ENCODE results near the gene ISY1. TPM values are rescaled to one million over a fixed set of nuclear protein-coding genes. Genes with fewer than 3 reads are reported as not detected.

Gene ISY1
- 19.1 and 19.8 TPM in 2 replicates for polyA plus RNA-seq (2013)

DNA sequence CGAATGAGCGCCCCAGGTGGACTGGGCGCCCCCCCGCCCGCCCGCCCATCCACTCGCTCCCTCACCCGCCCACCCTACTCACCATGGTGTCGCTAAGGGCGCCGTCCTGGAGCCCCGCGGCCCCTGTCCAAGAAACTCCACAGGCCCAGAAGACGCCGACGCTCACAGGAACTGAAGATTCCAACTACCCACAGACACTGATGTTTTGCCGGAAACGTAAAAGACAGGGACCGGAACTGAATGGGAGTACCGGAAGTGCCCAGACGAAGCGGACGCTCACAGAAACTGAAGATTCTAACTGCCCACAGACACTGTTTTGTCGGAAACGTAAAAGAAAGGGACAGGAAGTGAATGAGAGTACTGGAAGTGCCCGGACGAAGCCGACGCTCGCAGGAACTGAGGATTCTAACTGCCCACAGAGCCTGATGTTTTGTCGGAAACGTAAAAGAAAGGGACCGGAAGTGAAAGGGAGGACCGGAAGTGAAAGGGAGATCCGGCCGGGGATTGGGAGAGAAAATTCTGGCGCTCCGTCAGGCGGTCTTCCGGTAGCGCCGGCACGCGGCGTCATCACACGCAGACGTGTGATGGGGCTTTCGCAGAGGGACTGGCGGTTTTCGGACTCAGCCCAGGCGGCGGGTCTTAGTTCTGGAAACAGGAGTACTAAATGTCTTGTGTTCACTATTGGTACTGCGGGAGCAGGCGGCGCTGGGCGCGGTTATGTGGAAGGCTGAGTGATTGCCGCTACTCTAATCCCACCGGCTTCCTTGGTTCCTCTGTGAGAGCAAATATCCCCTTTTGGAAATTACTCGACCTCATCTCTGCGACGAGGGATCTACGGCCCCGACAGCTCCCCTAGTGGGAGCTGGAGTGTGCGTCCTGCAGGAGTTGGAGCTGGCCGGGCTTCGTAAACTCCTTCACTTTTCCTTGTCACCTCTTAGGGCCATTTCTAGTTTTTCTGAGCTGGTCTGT is at the start of gene ISY1:
TSS of gene ISY1 (minus strand) at position 173 of the 969 bp plus-strand sequence. CDS start at position 85, 88 bp downstream.
- Histone ChIP-seq H3K4ac (ENCODE audit: low read depth, low read length) (peak within 1 kb of the TSS; percentile 13), H4K91ac (ENCODE audit: low read depth, low read length) (peak within 1 kb of the TSS; percentile 78), H4K12ac (ENCODE audit: low read depth, low read length) (peak within 1 kb of the TSS; percentile 82), H4K8ac (ENCODE audit: low read depth, low read length) (peak within 1 kb of the TSS; percentile 97), H3K4me2 (ENCODE audit: low read length) (peak within 1 kb of the TSS; percentile 76), H3K18ac (ENCODE audit: low read length) (no peak within 1 kb of the TSS), H2AFZ (ENCODE audit: insufficient read depth, low read length, poor library complexity) (peak within 1 kb of the TSS; percentile 87), H3K9ac (ENCODE audit: low read length) (peak within 1 kb of the TSS; percentile 94), H3K36me3 (ENCODE audit: control insufficient read depth in 1 of 2, insufficient read depth in 2 of 2, low read length in 2 of 2) (peaks cover 16 to 17% of the 10 kb centered on the region in 2 experiments), H3K4me1 (ENCODE audit: control insufficient read depth in 1 of 2, insufficient read depth in 2 of 2, low read length in 2 of 2) (peaks cover 5% of the 10 kb centered on the region in 2 experiments), H3K27ac (ENCODE audit: low read depth, low read length) (peak within 1 kb of the TSS; percentile 96), H3K4me3 (ENCODE audit: low read depth, low read length) (peak within 1 kb of the TSS; percentile 81), H3K27me3 (ENCODE audit: insufficient read depth, low read length) (no peaks in the 10 kb centered on the region), H2BK12ac (ENCODE audit: low read length) (no peak within 1 kb of the TSS), H3K23ac (ENCODE audit: low read length) (no peak within 1 kb of the TSS), H2AK5ac (ENCODE audit: low read length) (peak within 1 kb of the TSS; percentile 18), H2BK120ac (ENCODE audit: insufficient read depth, low read length, poor library complexity) (peak within 1 kb of the TSS; percentile 73), H3K14ac (ENCODE audit: low read length) (peak within 1 kb of the TSS; percentile 79), H3K9me3 (ENCODE audit: insufficient read depth, low read depth, low read length) (no peaks in the 10 kb centered on the region), H2BK5ac (ENCODE audit: low read depth, low read length, poor library complexity) (peak within 1 kb of the TSS; percentile 75), H3K79me2 (ENCODE audit: control insufficient read depth, insufficient read depth, low read length, poor library complexity) (peaks cover 2% of the 10 kb centered on the region), H3K79me1 (ENCODE audit: low read length) (peaks cover 5% of the 10 kb centered on the region)
- DNase-seq = peak; percentile 90 to 95
- WGBS (ENCODE audit: extremely low coverage, insufficient coverage, insufficient read length) = no CpG with 5 or more reads among the region's 67 CpGs

DNA sequence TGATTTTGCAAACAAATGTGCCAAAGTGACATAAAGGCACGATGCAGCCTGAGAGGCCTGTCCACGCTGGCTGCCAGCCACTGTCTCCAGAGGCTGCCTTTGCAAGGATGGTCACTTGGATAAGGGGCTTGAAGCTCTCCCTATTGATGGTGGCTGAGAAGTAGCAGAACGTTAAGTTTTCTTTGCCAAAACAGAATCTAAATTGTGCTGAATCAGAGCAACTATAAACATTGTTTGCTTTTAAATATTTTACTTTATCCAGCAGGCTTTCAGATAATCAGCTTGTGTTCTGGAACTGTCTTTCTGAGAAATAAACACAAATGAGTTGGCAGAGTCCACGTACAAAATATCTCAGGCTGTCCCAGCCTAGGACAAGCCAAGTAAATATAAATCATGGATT is 46.6 kb upstream of the ISY1 start:
- Histone ChIP-seq H3K9ac (ENCODE audit: low read length) (no peak overlapping the region), H4K8ac (ENCODE audit: low read depth, low read length) (no peak overlapping the region), H2BK12ac (ENCODE audit: low read length) (no peak overlapping the region), H3K27me3 (ENCODE audit: insufficient read depth, low read length) (no peaks in the 10 kb centered on the region), H3K23ac (ENCODE audit: low read length) (no peak overlapping the region), H2BK120ac (ENCODE audit: insufficient read depth, low read length, poor library complexity) (no peak overlapping the region), H3K9me3 (ENCODE audit: insufficient read depth, low read depth, low read length) (peaks cover 2% of the 10 kb centered on the region), H3K18ac (ENCODE audit: low read length) (no peak overlapping the region), H2AFZ (ENCODE audit: insufficient read depth, low read length, poor library complexity) (no peak overlapping the region), H2AK5ac (ENCODE audit: low read length) (no peak overlapping the region), H2BK5ac (ENCODE audit: low read depth, low read length, poor library complexity) (no peak overlapping the region), H3K79me2 (ENCODE audit: control insufficient read depth, insufficient read depth, low read length, poor library complexity) (no peaks in the 10 kb centered on the region), H3K36me3 (ENCODE audit: control insufficient read depth in 1 of 2, insufficient read depth in 2 of 2, low read length in 2 of 2) (no peaks in the 10 kb centered on the region), H3K4me1 (ENCODE audit: control insufficient read depth in 1 of 2, insufficient read depth in 2 of 2, low read length in 2 of 2) (no peaks in the 10 kb centered on the region), H3K27ac (ENCODE audit: low read depth, low read length) (no peak overlapping the region), H3K79me1 (ENCODE audit: low read length) (no peaks in the 10 kb centered on the region), H4K12ac (ENCODE audit: low read depth, low read length) (no peak overlapping the region), H3K14ac (ENCODE audit: low read length) (no peak overlapping the region), H3K4me2 (ENCODE audit: low read length) (no peak overlapping the region), H3K4me3 (ENCODE audit: low read depth, low read length) (no peak overlapping the region), H4K91ac (ENCODE audit: low read depth, low read length) (no peak overlapping the region), H3K4ac (ENCODE audit: low read depth, low read length) (no peak overlapping the region)
- no CpG with 5 or more reads among the region's 4 CpGs for WGBS (ENCODE audit: extremely low coverage, insufficient coverage, insufficient read length)
- DNase-seq = no peak

GRCh38 chr3:129205109-129205832 is 44.4 kb upstream of the ISY1 start:
- no peak overlapping the region for H4K8ac ChIP-seq (ENCODE audit: low read depth, low read length)
- peaks cover 2% of the 10 kb centered on the region for H3K9me3 ChIP-seq (ENCODE audit: insufficient read depth, low read depth, low read length)
- H3K9ac ChIP-seq (ENCODE audit: low read length) = no peak overlapping the region
- DNase-seq = no peak
- H3K79me2 ChIP-seq (ENCODE audit: control insufficient read depth, insufficient read depth, low read length, poor library complexity) = no peaks in the 10 kb centered on the region
- H3K36me3 ChIP-seq (ENCODE audit: control insufficient read depth in 1 of 2, insufficient read depth in 2 of 2, low read length in 2 of 2) = no peaks in the 10 kb centered on the region
- no peak overlapping the region for H3K4me3 ChIP-seq (ENCODE audit: low read depth, low read length)
- H4K91ac ChIP-seq (ENCODE audit: low read depth, low read length) = no peak overlapping the region
- H2AFZ ChIP-seq (ENCODE audit: insufficient read depth, low read length, poor library complexity) = no peak overlapping the region
- no peak overlapping the region for H2BK5ac ChIP-seq (ENCODE audit: low read depth, low read length, poor library complexity)
- H2BK12ac ChIP-seq (ENCODE audit: low read length) = no peak overlapping the region
- H3K4me2 ChIP-seq (ENCODE audit: low read length) = no peak overlapping the region
- no peaks in the 10 kb centered on the region for H3K4me1 ChIP-seq (ENCODE audit: control insufficient read depth in 1 of 2, insufficient read depth in 2 of 2, low read length in 2 of 2)
- H2AK5ac ChIP-seq (ENCODE audit: low read length) = no peak overlapping the region
- no peaks in the 10 kb centered on the region for H3K79me1 ChIP-seq (ENCODE audit: low read length)
- H3K23ac ChIP-seq (ENCODE audit: low read length) = peak overlapping the region; percentile 21
- H3K14ac ChIP-seq (ENCODE audit: low read length) = no peak overlapping the region
- WGBS (ENCODE audit: extremely low coverage, insufficient coverage, insufficient read length) = no CpG with 5 or more reads among the region's 8 CpGs
- no peak overlapping the region for H3K4ac ChIP-seq (ENCODE audit: low read depth, low read length)
- H3K27ac ChIP-seq (ENCODE audit: low read depth, low read length) = no peak overlapping the region
- no peak overlapping the region for H2BK120ac ChIP-seq (ENCODE audit: insufficient read depth, low read length, poor library complexity)
- H3K27me3 ChIP-seq (ENCODE audit: insufficient read depth, low read length) = no peaks in the 10 kb centered on the region
- H3K18ac ChIP-seq (ENCODE audit: low read length) = no peak overlapping the region
- H4K12ac ChIP-seq (ENCODE audit: low read depth, low read length) = no peak overlapping the region

- no CpG with 5 or more reads among the region's 2 CpGs for WGBS (ENCODE audit: extremely low coverage, insufficient coverage, insufficient read length)
- Histone ChIP-seq H4K12ac (ENCODE audit: low read depth, low read length) (no peak overlapping the region), H3K79me2 (ENCODE audit: control insufficient read depth, insufficient read depth, low read length, poor library complexity) (no peaks in the 10 kb centered on the region), H2AFZ (ENCODE audit: insufficient read depth, low read length, poor library complexity) (no peak overlapping the region), H4K8ac (ENCODE audit: low read depth, low read length) (no peak overlapping the region), H3K36me3 (ENCODE audit: control insufficient read depth in 1 of 2, insufficient read depth in 2 of 2, low read length in 2 of 2) (no peaks in the 10 kb centered on the region), H3K27me3 (ENCODE audit: insufficient read depth, low read length) (no peaks in the 10 kb centered on the region), H3K4ac (ENCODE audit: low read depth, low read length) (no peak overlapping the region), H3K18ac (ENCODE audit: low read length) (no peak overlapping the region), H3K9ac (ENCODE audit: low read length) (no peak overlapping the region), H3K4me2 (ENCODE audit: low read length) (no peak overlapping the region), H4K91ac (ENCODE audit: low read depth, low read length) (no peak overlapping the region), H3K4me1 (ENCODE audit: control insufficient read depth in 1 of 2, insufficient read depth in 2 of 2, low read length in 2 of 2) (no peaks in the 10 kb centered on the region), H3K79me1 (ENCODE audit: low read length) (no peaks in the 10 kb centered on the region), H3K14ac (ENCODE audit: low read length) (no peak overlapping the region), H2AK5ac (ENCODE audit: low read length) (no peak overlapping the region), H2BK5ac (ENCODE audit: low read depth, low read length, poor library complexity) (no peak overlapping the region), H3K23ac (ENCODE audit: low read length) (no peak overlapping the region), H2BK12ac (ENCODE audit: low read length) (no peak overlapping the region), H2BK120ac (ENCODE audit: insufficient read depth, low read length, poor library complexity) (no peak overlapping the region), H3K27ac (ENCODE audit: low read depth, low read length) (no peak overlapping the region), H3K4me3 (ENCODE audit: low read depth, low read length) (no peak overlapping the region), H3K9me3 (ENCODE audit: insufficient read depth, low read depth, low read length) (peaks cover 2% of the 10 kb centered on the region)
- DNase-seq = no peak
Measured at GRCh38 chr3:129204473-129204872, 43.6 kb upstream of the ISY1 start.
